H9 (cell line): ENCODE data around the gene IGF2BP3. TPM values are rescaled to one million over a fixed set of nuclear protein-coding genes. Genes with fewer than 3 reads are reported as not detected.

ENCODE experiments used
- DNase-seq: peaks from one replicate; pipeline ENCODE4 v3.0.0-alpha.2; 2017
- H2AFZ ChIP-seq: one replicate; pipeline ENCODE4 v1.6.1; 2013; ENCODE audit warnings: mild to moderate bottlenecking, low read length, control low read depth, moderate library complexity
- H2AK5ac ChIP-seq: 2 replicates; pipeline ENCODE4 v1.6.1; 2013; ENCODE audit warnings: low read length, control low read depth, mixed read lengths; ENCODE audit not compliant: insufficient read length
- H2BK120ac ChIP-seq: one replicate; pipeline ENCODE4 v1.6.1; 2013; ENCODE audit warnings: low read depth, mild to moderate bottlenecking, low read length, control low read depth, inconsistent platforms; ENCODE audit not compliant: poor library complexity, severe bottlenecking
- H2BK12ac ChIP-seq: 2 replicates; pipeline ENCODE4 v1.6.1; 2013; ENCODE audit warnings: low read length, control low read depth, mixed read lengths, low read depth; ENCODE audit not compliant: insufficient read length
- H2BK15ac ChIP-seq: 2 replicates; pipeline ENCODE4 v1.6.1; 2013; ENCODE audit warnings: low read depth, low read length, control low read depth
- H2BK20ac ChIP-seq: one replicate; pipeline ENCODE4 v1.6.1; 2013; ENCODE audit warnings: low read depth, mild to moderate bottlenecking, low read length, control low read depth, inconsistent platforms; ENCODE audit not compliant: poor library complexity, severe bottlenecking
- H2BK5ac ChIP-seq: 2 replicates; pipeline ENCODE4 v1.6.1; 2013; ENCODE audit warnings: low read length, control low read depth, mixed read lengths; ENCODE audit not compliant: insufficient read length
- H3K14ac ChIP-seq: 2 replicates; pipeline ENCODE4 v1.6.1; 2013; ENCODE audit warnings: low read length, control low read depth; ENCODE audit not compliant: insufficient read depth
- H3K18ac ChIP-seq: 2 replicates; pipeline ENCODE4 v1.6.1; 2013; ENCODE audit warnings: low read depth, mild to moderate bottlenecking, mixed read lengths, low read length, control low read depth; ENCODE audit not compliant: insufficient read length
- H3K23ac ChIP-seq: 2 replicates; pipeline ENCODE4 v1.6.1; 2013; ENCODE audit warnings: low read length, control low read depth, mixed read lengths, low read depth; ENCODE audit not compliant: insufficient read length
- H3K23me2 ChIP-seq: 2 replicates; pipeline ENCODE4 v1.6.1; 2013; ENCODE audit warnings: low read depth, mild to moderate bottlenecking, mixed read lengths, low read length, control low read depth; ENCODE audit not compliant: insufficient read length, poor library complexity, severe bottlenecking
- H3K27ac ChIP-seq: 2 replicates; pipeline ENCODE4 v1.5.1; 2013; ENCODE audit warnings: low read length, control low read depth, mixed read lengths, low read depth; ENCODE audit not compliant: insufficient read length
- H3K27me3 ChIP-seq: 2 replicates; pipeline ENCODE4 v1.6.1; 2013; ENCODE audit warnings: low read length, control low read depth, inconsistent platforms; ENCODE audit not compliant: insufficient read depth
- H3K4ac ChIP-seq: 2 replicates; pipeline ENCODE4 v1.6.1; 2013; ENCODE audit warnings: low read depth, mild to moderate bottlenecking, control low read depth, inconsistent platforms, low read length, moderate library complexity
- H3K4me1 ChIP-seq: 2 replicates; pipeline ENCODE4 v1.6.1; 2013; ENCODE audit warnings: low read length, control low read depth, inconsistent platforms; ENCODE audit not compliant: insufficient read depth
- H3K4me2 ChIP-seq: 2 replicates; pipeline ENCODE4 v1.6.1; 2013; ENCODE audit warnings: low read length, control low read depth, mixed read lengths; ENCODE audit not compliant: insufficient read length, insufficient read depth
- H3K56ac ChIP-seq: 2 replicates; pipeline ENCODE4 v1.6.1; 2013; ENCODE audit warnings: low read depth, mild to moderate bottlenecking, mixed read lengths, low read length, control low read depth; ENCODE audit not compliant: insufficient read length
- H3K79me1 ChIP-seq: 2 replicates; pipeline ENCODE4 v1.6.1; 2013; ENCODE audit warnings: low read depth, mild to moderate bottlenecking, moderate library complexity, low read length, control low read depth, inconsistent platforms; ENCODE audit not compliant: insufficient read depth, poor library complexity, severe bottlenecking
- H3K79me2 ChIP-seq: 2 replicates; pipeline ENCODE4 v1.6.1; 2013; ENCODE audit warnings: low read length, control low read depth, inconsistent platforms; ENCODE audit not compliant: insufficient read depth
- H3K9ac ChIP-seq: 2 replicates; pipeline ENCODE4 v1.6.1; 2013; ENCODE audit warnings: low read length, control low read depth, mixed read lengths; ENCODE audit not compliant: insufficient read length; ENCODE audit errors: extremely low read depth
- H3K9me3 ChIP-seq: one replicate; pipeline ENCODE4 v1.6.1; 2013; ENCODE audit warnings: low read depth, low read length, inconsistent platforms; ENCODE audit not compliant: control insufficient read depth
- H3T11ph ChIP-seq: one replicate; pipeline ENCODE4 v1.6.1; 2013; ENCODE audit warnings: mild to moderate bottlenecking, low read length, control low read depth, inconsistent platforms
- H4K20me1 ChIP-seq: one replicate; pipeline ENCODE4 v1.6.1; 2013; ENCODE audit not compliant: control insufficient read depth, insufficient read length, insufficient read depth
- H4K5ac ChIP-seq: 2 replicates; pipeline ENCODE4 v1.6.1; 2013; ENCODE audit warnings: low read depth, mild to moderate bottlenecking, mixed read lengths, low read length, control low read depth; ENCODE audit not compliant: insufficient read length
- H4K8ac ChIP-seq: replicated peaks from 2 replicates; pipeline ENCODE4 v1.6.1; 2013; ENCODE audit warnings: low read length, control low read depth, mixed read lengths, low read depth; ENCODE audit not compliant: insufficient read length
- H4K91ac ChIP-seq: 2 replicates; pipeline ENCODE4 v1.6.1; 2013; ENCODE audit warnings: low read depth, mild to moderate bottlenecking, moderate library complexity, mixed read lengths, low read length, control low read depth; ENCODE audit not compliant: insufficient read length
- H3K27ac Mint-ChIP-seq, 3 experiments: 2 replicates in 2 of 3; 3 replicates in 1 of 3; pipeline ENCODE4 v1.8.0; 2020 to 2021; ENCODE audit warnings: mixed read lengths in 3 of 3, mild to moderate bottlenecking in 1 of 3, moderate library complexity in 1 of 3
- H3K27me3 Mint-ChIP-seq: 2 replicates; pipeline ENCODE4 v1.8.0; 2021; ENCODE audit warnings: low read depth, mild to moderate bottlenecking, moderate library complexity, mixed read lengths
- H3K36me3 Mint-ChIP-seq, 3 experiments: 2 replicates in 2 of 3; 3 replicates in 1 of 3; pipeline ENCODE4 v1.8.0; 2020 to 2021; ENCODE audit warnings: low read depth in 3 of 3, mixed read lengths in 3 of 3; ENCODE audit not compliant: insufficient read depth in 1 of 3
- H3K4me1 Mint-ChIP-seq, 2 experiments: 2 replicates each; pipeline ENCODE4 v1.8.0; 2020; ENCODE audit warnings: mixed read lengths in 2 of 2
- H3K4me3 Mint-ChIP-seq, 2 experiments: 2 replicates in 1 of 2; 3 replicates in 1 of 2; pipeline ENCODE4 v1.8.0; 2020 to 2021; ENCODE audit warnings: mild to moderate bottlenecking in 2 of 2, mixed read lengths in 2 of 2, moderate library complexity in 1 of 2
- H3K9me3 Mint-ChIP-seq, 2 experiments: 2 replicates in 1 of 2; 3 replicates in 1 of 2; pipeline ENCODE4 v1.8.0; 2020; ENCODE audit warnings: mild to moderate bottlenecking in 2 of 2, mixed read lengths in 2 of 2, moderate library complexity in 1 of 2
- CTCF ChIP-seq: fragments of 200-600 bp; sonication (generic); conservative IDR thresholded peaks from 3 replicates; pipeline ENCODE4 v1.8.0; 2021; ENCODE audit warnings: antibody characterized with exemption, mild to moderate bottlenecking
- WGBS: extraction: QIAGEN DNeasy Blood & Tissue Kit; methylation state at CpG from one replicate; pipeline ENCODE4 v1.1.7; 2013; ENCODE audit warnings: missing lambda C conversion rate, low lambda C conversion rate, mixed read lengths; ENCODE audit not compliant: insufficient read length; ENCODE audit errors: extremely low coverage; 5-methylcytosine and 5-hydroxymethylcytosine counted together
- total RNA-seq: library from RNA; stranded (reverse); gene quantifications from 2 replicates; pipeline ENCODE4 v1.2.1, GENCODE V29; 2021

The IGF2BP3 gene
- total RNA-seq, 1 experiment from 2014 or later: 197 TPM

- WGBS: no CpG with 5 or more reads among the region's 5 CpGs
Observed at GRCh38 chr7:23445326-23445725, 25.0 kb downstream of the IGF2BP3 start.

More at GRCh38 chr7:23445326-23445725, 25.0 kb downstream of the IGF2BP3 start:
- Histone ChIP-seq H3K14ac (no peak overlapping the region), H3K27me3 (no peaks in the 10 kb centered on the region), H3K4me2 (no peak overlapping the region), H3K18ac (no peak overlapping the region), H2AFZ (no peak overlapping the region), H2BK15ac (no peak overlapping the region), H2BK120ac (no peak overlapping the region), H3K79me2 (peaks cover 47% of the 10 kb centered on the region; the same call in 1 of the 2 replicates), H3K23ac (no peak overlapping the region), H4K91ac (no peak overlapping the region), H4K20me1 (no peaks in the 10 kb centered on the region), H3K79me1 (peaks cover 4% of the 10 kb centered on the region), H2AK5ac (no peak overlapping the region), H3K23me2 (no peaks in the 10 kb centered on the region), H3K9me3 (no peaks in the 10 kb centered on the region), H3K56ac (no peak overlapping the region), H3T11ph (no peak overlapping the region), H2BK20ac (no peak overlapping the region), H3K4me1 (no peaks in the 10 kb centered on the region; the same call in 1 of the 2 replicates), H3K4ac (no peak overlapping the region), H2BK5ac (no peak overlapping the region), H3K9ac (no peak overlapping the region), H3K27ac (no peak overlapping the region), H4K5ac (no peak overlapping the region), H2BK12ac (no peak overlapping the region), H4K8ac (no peak overlapping the region)
- Mint-ChIP-seq H3K36me3 (peaks cover 11 to 46% (median 41%) of the 10 kb centered on the region in 3 experiments), H3K4me3 (no peak overlapping the region), H3K27ac (peak overlapping the region in 1 of 3 experiments; percentile 37; a peak in 2 of 7 replicates), H3K4me1 (peaks cover 6 to 22% of the 10 kb centered on the region in 2 experiments), H3K9me3 (no peaks in the 10 kb centered on the region), H3K27me3 (no peaks in the 10 kb centered on the region)
- DNase-seq: no peak
- TF ChIP-seq CTCF: no peak
